ENCODE measurements around the gene OPRD1.
"Not testable (repeated sequence)": the region's sequence is repeated elsewhere in the genome, so short reads cannot be mapped to it uniquely, and the experiment has no call there.

Gene OPRD1

DNA sequence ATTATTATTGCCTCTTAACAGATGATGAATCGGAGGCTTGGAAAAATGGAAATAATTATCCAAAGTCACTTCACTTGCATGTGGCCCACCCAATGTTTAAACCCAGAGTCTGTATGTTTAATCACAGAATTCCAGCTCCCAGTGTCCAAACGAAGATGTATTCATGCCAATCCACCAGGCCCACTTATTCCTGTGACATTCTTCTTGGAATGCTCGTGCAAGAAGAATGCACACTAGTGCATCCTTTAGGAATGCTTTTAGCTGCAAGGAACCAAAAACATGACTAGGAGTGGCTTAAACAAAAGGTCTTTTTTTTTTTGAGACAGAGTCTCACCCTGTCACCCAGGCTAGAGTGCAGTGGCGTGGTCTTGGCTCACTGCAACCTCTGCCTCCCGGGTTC, 8.9 kb upstream of the OPRD1 start:
- no peak for FAIRE-seq

DNA sequence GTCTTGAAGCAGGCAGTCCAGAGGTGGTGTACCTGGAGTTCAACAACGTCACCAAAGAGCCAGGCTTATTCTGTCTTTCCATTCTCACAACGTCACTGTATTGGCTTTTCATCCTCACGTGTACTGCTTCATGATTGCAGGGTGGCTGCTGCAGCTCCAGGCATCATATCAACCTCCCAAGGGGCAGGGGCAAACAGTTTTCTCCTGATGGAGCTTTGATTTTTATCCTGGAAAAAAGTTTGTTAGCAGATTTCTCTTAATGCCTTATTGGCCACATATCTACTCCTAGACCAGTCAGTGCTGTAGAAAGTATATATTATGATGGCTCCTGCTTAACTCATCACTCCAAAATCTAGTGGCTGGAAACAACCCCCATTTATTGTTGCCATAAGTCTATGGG, 8.3 kb upstream of the OPRD1 start:
- no peak for FAIRE-seq

GRCh38 chr1:28804071-28804470, 7.9 kb upstream of the OPRD1 start:
- no peak for FAIRE-seq

GRCh38 chr1:28807046-28807445, 4.9 kb upstream of the OPRD1 start:
- no peak for FAIRE-seq

DNA sequence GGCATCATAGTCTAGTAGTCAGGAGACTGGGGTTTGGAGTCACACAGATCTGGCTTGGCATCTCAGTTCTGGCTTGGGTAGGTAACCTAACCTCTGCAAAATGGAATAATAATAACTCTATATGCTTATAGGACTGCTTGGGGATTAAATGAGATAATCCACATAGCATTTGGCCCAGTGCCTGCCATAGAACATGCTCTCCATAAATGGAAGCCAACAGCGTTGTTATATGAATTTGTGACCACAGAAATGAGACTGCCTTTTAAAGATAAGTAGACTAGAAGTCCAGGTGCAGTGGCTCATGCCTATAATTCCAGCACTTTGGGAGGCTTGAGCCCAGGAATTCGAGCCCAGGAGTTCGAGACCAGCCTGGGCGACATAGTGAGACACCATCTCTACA, 4.0 kb upstream of the OPRD1 start:
- FAIRE-seq, result no peak

DNA sequence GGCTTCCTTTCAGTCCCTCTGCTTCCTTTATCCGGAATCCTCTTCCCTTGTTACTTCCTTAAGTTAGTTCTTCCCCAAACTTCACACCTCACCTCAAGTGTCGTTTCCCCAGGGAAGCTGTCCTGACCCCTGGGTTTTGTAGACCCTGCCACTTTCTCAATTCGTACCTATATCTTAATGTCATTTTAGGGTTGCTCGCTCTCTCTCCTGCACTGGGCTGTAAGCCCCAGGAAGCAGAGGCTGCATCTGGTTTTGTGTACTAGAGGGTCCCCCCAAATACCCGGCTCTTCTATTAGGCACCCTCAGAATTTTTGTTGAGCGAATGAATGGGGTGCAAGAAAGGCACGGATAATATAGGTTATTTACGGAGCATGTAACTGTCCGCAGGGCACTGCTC, 603 bp upstream of the OPRD1 start:
- no peak for FAIRE-seq

- no peak for FAIRE-seq
Measured at GRCh38 chr1:28812669-28813468, 899 bp downstream of the OPRD1 start.

- no peak for FAIRE-seq
Measured at GRCh38 chr1:28813931-28814465, 2.0 kb downstream of the OPRD1 start.

- FAIRE-seq, result no peak
Measured at GRCh38 chr1:28815533-28816185, 3.7 kb downstream of the OPRD1 start.

- FAIRE-seq, result no peak
Measured at GRCh38 chr1:28817133-28817532, 5.2 kb downstream of the OPRD1 start.

- FAIRE-seq, result no peak
Measured at GRCh38 chr1:28819020-28819419, 7.0 kb downstream of the OPRD1 start.

- no peak for FAIRE-seq
Measured at GRCh38 chr1:28822799-28823198, 10.8 kb downstream of the OPRD1 start.

DNA sequence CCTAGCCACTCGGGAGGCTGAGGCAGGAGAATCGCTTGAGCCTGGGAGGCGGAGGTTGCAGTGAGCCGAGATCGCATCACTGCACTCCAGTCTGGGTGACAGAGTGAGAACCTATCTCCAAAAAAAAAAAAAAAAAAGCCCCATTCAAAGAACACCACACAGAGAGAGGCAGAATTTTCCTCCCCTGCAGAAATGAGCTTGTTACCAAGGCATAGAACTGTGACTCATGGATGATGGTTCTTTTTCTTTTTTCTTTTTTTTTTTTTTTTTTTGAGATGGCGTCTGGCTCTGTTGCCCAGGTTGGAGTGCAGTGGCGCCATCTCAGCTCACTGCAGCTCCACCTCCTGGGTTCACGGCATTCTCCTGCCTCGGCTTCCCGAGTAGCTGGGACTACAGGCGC, 12.1 kb downstream of the OPRD1 start:
- FAIRE-seq, result not testable (repeated sequence)

GRCh38 chr1:28828227-28828858, 16.4 kb downstream of the OPRD1 start:
- not testable (repeated sequence) for FAIRE-seq

DNA sequence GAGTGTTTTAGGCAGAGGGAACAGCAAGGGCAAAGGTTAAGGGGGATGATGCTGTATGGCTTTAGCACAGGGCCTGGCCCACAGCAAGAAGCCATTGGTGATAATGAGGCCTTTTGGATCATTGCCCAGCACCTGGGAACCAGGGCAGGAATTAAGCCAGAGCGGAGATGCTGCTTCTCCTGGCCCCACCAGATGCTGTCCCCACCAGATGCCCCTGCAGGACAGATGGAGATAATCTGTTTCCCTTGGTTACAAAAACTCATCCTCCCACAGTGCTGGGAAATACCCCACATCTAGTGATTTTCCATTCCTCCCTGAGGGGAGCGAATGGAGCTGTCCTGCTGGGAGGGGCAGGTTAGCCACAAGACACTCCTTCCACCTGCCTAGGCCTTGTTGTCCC, 18.8 kb downstream of the OPRD1 start:
- no peak for FAIRE-seq

DNA sequence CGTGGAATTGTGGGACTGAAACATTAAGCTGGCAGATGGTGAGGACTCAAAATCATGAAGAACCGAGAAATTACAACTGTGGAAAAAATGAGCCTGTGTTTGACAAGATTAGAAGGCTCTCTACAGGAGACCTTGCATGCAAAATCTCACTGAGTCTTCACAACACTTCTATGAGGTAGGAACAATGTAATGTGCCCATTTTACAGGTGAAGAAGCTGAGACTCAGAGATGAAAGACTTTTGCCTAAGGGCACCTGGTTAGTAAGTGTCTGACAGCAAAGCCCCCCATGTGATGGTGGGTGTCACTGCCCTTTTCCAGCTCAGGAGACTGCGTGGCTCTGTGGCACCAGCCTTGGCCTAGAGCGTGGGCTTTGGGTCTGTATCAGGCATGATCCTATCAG, 21.0 kb downstream of the OPRD1 start:
- FAIRE-seq, result no peak

DNA sequence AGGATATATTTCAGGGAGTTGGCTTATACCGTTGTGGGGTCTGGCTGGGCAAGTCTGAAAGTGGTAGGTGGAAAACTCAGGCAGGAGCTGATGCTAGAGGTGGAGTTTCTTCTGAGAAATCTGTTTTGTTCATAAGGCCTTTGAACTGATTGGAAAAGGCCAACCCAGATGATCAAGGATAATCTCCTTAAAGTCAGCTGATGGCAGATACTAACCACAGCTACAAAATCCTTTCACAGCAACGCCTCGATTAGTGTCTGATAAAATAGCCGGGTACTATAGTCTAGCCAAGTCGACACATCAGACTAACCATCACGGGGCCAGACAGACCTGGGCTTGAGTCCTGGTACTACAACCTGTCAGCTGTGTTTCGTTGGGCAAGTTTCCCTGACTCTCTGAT, 21.4 kb downstream of the OPRD1 start:
- FAIRE-seq, result no peak

GRCh38 chr1:28835237-28835650, 23.3 kb downstream of the OPRD1 start:
- no peak for FAIRE-seq

- no peak for FAIRE-seq
Measured at GRCh38 chr1:28836421-28836956, 24.5 kb downstream of the OPRD1 start.

DNA sequence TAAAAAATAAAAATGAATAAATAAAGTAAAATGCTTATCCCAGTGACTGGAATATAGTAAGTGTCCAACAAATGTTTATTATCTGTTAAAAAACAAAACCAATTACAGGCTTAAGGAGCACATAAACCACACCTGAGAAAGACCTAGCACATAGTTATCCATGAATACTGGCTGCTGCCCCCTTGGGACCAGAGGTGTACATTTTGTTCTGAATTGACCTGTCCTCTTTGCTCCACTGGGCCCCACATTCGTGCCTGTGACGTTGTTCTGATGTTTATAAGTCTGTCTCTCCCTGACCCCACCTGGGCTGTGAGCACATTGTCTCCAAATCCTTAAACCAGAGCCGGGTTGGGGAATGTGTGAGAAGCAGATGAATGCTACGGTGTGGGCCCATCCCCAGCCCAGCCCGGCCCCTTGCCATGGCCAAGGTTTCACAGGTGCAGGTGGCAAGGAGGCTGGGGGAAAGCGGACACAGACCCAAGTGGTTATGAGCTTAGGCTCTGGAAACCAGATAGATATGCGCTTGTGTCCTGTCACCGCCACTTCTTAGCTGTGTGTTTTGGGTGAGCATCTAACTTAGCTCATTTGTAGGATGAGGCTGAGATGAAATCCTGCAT, 29.1 kb downstream of the OPRD1 start:
- FAIRE-seq, result no peak

- FAIRE-seq, result no peak
Measured at GRCh38 chr1:28845786-28846543, 34.0 kb downstream of the OPRD1 start.

DNA sequence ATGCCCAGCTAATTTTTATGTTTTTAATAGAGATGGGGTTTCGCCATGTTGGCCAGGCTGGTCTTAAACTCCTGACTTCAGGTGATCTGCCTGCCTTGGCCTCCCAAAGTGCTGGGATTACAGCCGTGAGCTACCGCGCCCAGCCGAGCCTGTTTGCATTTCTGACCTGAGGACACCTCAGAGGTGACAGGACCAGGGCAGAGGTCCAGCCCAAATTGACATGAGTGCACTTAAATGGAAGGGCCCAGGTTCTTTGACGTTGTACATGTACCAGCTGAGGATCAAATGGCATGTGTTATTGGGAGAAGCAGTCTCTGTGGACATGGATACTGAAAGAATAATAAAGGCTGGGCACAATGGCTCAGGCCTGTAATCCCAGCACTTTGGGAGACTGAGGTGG, 35.2 kb downstream of the OPRD1 start:
- FAIRE-seq, result not testable (repeated sequence)

Data from G401.6 (cell line).